Endothelial cell (in vitro differentiated cells): ENCODE measurements around the gene AKAP8L. TPM values are rescaled to one million over a fixed set of nuclear protein-coding genes. Genes with fewer than 3 reads are reported as not detected.
A peak's percentile ranks its signal among the peaks of the same experiment; 100 is the strongest.

Source experiments
- DNase-seq: peaks from one replicate; pipeline ENCODE4 v3.0.0; 2021; ENCODE audit warnings: low spot score
- H3K27ac Mint-ChIP-seq: one replicate; pipeline ENCODE4 v1.8.0; 2021; ENCODE audit warnings: mixed read lengths, inconsistent platforms; ENCODE audit not compliant: unreplicated experiment
- H3K27me3 Mint-ChIP-seq: one replicate; pipeline ENCODE4 v1.8.0; 2021; ENCODE audit warnings: mild to moderate bottlenecking, moderate library complexity, mixed read lengths, inconsistent platforms; ENCODE audit not compliant: unreplicated experiment
- H3K36me3 Mint-ChIP-seq: one replicate; pipeline ENCODE4 v1.8.0; 2021; ENCODE audit warnings: mild to moderate bottlenecking, low read depth, mixed read lengths, inconsistent platforms; ENCODE audit not compliant: unreplicated experiment
- H3K4me1 Mint-ChIP-seq: one replicate; pipeline ENCODE4 v1.8.0; 2021; ENCODE audit warnings: mild to moderate bottlenecking, mixed read lengths, inconsistent platforms; ENCODE audit not compliant: unreplicated experiment
- H3K4me3 Mint-ChIP-seq: one replicate; pipeline ENCODE4 v1.8.0; 2021; ENCODE audit warnings: mild to moderate bottlenecking, mixed read lengths, inconsistent platforms; ENCODE audit not compliant: unreplicated experiment
- H3K9me3 Mint-ChIP-seq: one replicate; pipeline ENCODE4 v1.8.0; 2021; ENCODE audit warnings: mixed read lengths, inconsistent platforms; ENCODE audit not compliant: unreplicated experiment
- CTCF ChIP-seq: fragments of 200-600 bp; sonication (generic); IDR thresholded peaks from one replicate; pipeline ENCODE4 v1.5.0; 2021; ENCODE audit warnings: antibody characterized with exemption; ENCODE audit not compliant: unreplicated experiment
- total RNA-seq: library from RNA; stranded (reverse); fragmentation: NEBNext Ultra II Directional; extraction: Animal tissue kit (Norgen Biotek cat#: 25700); gene quantifications from one replicate; pipeline ENCODE4 v1.2.1, GENCODE V29; 2021; ENCODE audit not compliant: unreplicated experiment

The AKAP8L gene
- total RNA-seq, 1 donor from 2014 or later = 160 TPM

GRCh38 chr19:15432629-15433518 lies 14.1 kb upstream of the AKAP8L start:
- no peak for TF ChIP-seq CTCF
- Mint-ChIP-seq H3K4me1 (peaks cover 30% of the 10 kb centered on the region), H3K27ac (peak overlapping the region; percentile 96), H3K36me3 (peaks cover 24% of the 10 kb centered on the region), H3K4me3 (peak overlapping the region; percentile 99), H3K27me3 (peaks cover 24% of the 10 kb centered on the region), H3K9me3 (no peaks in the 10 kb centered on the region)
- DNase-seq = peak; percentile 96

GRCh38 chr19:15432018-15432494 lies 13.3 kb upstream of the AKAP8L start:
- H3K27me3 Mint-ChIP-seq = peaks cover 29% of the 10 kb centered on the region
- peaks cover 28% of the 10 kb centered on the region for H3K36me3 Mint-ChIP-seq
- no peak for TF ChIP-seq CTCF
- H3K4me1 Mint-ChIP-seq = peaks cover 30% of the 10 kb centered on the region
- DNase-seq = no peak
- H3K4me3 Mint-ChIP-seq = peak overlapping the region; percentile 97
- no peaks in the 10 kb centered on the region for H3K9me3 Mint-ChIP-seq
- peak overlapping the region; percentile 90 for H3K27ac Mint-ChIP-seq

GRCh38 chr19:15431396-15432017 lies 12.7 kb upstream of the AKAP8L start:
- H3K27me3 Mint-ChIP-seq = peaks cover 31% of the 10 kb centered on the region
- peak overlapping the region; percentile 97 for H3K4me3 Mint-ChIP-seq
- no peak for DNase-seq
- H3K4me1 Mint-ChIP-seq = peaks cover 30% of the 10 kb centered on the region
- no peaks in the 10 kb centered on the region for H3K9me3 Mint-ChIP-seq
- no peak for TF ChIP-seq CTCF
- peaks cover 30% of the 10 kb centered on the region for H3K36me3 Mint-ChIP-seq
- peak overlapping the region; percentile 90 for H3K27ac Mint-ChIP-seq

DNA sequence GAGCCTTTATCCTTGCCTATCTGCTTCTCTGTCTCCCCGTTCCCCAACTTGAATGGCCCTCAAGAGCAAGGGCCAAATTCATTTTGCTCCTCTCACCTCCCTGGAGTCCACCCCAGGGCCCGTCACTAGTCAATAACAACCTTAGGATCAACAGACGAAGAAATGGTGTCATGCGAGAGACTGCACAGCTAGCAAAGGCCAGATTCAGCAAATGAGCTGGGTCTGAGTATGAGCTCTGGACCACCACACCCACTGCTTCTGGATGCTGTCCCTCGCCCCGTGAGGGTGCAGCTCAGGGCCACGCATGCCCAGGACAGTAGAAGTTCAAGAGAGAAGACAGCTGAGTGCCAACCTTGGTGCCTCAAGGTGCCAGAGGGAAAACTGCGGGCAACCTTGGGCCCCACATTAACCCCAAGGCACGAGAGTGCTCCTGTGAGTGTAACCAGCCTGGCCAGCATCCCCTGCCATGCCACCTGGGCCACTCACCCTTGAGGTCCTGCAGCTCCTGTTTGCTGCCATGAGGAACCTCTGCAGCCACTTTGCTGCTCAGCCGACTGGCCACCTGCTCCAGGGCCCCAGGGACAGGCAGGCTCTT lies 11.8 kb upstream of the AKAP8L start:
- H3K4me3 Mint-ChIP-seq = peak overlapping the region; percentile 97
- H3K27ac Mint-ChIP-seq = peak overlapping the region; percentile 90
- H3K36me3 Mint-ChIP-seq = peaks cover 38% of the 10 kb centered on the region
- peaks cover 32% of the 10 kb centered on the region for H3K4me1 Mint-ChIP-seq
- H3K9me3 Mint-ChIP-seq = no peaks in the 10 kb centered on the region
- peaks cover 38% of the 10 kb centered on the region for H3K27me3 Mint-ChIP-seq
- no peak for TF ChIP-seq CTCF
- DNase-seq = no peak
